Retina (tissue), 1 donor: Measurements from ENCODE around the gene NT5E.

Experiments
- DNase-seq: peaks from one replicate; pipeline ENCODE4 v3.0.0-alpha.2; 2016

NT5E gene

DNA sequence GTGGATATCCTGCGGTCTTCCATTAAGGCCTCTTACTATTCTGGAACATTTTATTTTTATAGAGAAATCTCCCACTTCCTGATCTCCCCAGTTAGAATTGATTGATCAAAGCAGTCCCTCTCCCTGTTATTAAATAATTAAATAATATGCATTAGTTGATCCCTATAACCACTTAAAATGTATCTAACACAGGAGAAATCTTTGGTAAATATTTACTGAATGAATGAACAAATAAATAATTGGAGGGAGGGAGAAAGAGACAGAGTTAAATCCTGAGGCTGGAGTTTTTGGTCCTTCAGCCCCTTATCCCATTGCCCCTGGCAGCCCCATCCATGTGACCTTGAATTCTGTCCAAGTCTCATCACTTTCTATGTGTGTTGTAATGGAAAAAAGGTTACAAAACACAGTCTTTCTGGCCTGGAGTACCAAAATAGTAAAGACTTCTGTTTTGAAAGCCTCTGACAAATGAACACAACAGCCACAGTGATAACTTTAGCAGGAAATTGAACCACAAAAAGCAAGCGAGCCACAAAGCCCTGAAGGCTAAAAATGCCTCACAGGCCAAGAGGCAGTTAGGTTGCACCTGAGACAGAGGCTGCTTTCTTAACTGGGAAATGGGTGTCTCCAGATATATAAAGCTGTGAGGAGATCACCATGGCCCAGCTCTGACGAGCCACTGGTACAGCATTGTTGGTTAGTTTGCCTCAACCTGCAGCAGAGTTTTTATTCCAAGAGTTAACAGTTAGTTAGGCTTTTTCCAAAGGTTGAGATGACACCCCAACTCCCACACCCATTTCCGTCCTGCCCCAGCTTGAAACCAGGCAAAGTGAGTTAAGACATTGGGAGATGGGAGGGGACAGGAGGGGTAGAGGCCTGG lies 11.3 kb downstream of the NT5E start:
- DNase-seq, result no peak

DNA sequence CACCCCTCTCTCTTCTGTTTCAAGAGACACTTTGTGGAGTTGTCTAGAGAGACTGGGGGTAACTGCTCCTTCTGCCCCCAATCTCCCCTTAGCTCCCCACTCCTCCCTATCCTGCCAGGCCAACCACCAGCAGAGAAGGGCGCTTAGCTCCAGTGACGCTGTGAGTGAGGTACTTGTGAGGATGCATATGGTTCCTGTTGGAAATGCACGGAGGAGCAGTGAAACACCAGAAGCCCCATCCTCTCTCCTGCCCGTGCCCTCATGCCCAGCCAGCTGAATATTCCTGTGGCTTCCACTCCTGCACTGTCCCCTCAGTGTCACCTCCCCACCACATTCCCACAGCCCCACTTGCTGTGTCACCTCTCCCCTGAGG lies 11.9 kb downstream of the NT5E start:
- DNase-seq, result no peak

DNA sequence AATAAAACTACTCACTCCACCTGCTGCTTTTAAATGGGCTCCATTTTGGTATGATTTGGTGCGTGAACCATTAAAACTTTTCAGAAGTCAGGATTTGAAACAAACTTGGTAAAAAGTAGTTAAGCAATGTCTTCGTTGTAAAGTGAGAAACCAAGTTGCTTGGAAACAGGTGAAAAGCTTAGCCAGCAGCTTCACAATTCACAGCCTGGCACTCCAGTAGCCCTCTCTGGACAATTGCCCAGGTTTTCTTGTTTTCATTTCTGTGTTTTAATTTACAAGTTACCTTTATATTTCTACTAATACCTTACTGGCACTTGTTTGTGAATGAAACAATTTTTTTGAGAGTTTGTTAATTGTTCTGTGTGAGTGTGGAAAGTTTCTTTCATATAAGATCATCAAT lies 12.8 kb downstream of the NT5E start:
- no peak for DNase-seq

DNA sequence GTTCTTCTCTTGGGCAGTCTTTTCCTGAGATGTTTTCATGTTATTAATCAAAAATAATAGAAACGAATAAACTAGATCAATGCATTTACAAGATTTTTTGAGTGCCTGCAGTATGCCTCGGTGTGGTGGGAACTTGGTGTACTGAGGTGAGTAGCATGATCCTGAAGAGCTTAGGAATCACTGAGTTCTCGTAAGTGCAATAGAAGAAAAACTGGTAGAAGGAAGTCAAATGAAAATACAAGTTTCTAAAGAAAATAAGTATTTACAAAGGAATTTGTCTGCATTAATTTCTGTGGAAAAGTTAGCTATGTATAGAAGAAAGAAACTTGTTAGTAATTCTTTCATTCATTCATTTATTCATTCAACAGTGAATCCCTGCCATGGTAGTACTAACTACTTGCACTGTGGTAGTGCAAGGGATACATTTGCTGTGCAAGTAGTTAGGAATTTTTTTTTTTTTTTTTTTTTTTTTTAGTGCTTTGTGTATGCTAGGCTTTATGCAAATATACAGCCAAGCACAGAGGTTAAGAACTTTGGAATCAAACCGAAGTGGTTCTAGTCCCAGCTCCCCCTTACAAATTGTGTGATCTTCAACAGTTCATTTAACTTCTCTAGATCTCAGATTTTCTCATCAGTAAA lies 13.9 kb downstream of the NT5E start:
- DNase-seq, result no peak

DNA sequence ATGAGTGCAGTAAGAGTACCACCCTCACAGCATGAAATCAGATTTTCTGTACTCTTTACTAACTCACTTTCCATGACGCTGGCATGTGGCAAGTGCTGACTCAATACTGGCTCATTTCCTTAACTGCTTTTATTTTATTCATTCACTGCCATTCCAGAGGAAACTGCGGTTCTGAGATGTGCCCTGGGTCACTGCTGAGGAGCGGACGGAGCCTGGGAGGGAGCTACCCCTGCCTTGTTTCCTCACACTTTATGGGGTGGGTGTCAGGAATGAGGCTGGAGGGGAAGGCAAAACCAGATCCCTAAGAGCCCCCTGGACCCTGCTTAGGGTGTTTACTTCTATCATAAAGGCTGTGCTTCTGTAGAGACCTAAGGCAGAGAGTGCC lies 14.4 kb downstream of the NT5E start:
- no peak for DNase-seq

DNA sequence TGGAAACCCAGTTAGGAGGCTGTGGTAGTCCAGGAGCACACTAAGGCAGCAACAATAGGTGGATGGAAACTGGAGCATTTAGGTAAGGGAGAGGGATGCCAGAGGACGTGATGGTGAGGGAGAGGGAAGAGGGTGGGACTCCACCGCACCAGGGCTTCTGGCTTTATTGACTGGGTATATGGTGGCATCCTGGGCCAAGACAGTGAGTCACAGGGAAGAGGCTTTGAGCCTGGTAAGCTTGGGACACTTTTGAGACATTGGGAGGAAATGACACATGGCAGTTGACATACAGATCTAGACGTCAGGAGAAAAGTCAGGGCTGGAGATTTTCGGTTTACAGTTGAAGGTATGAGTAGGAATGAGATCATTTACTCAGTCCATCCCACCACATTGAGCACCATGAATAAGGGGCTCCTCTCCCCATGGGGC lies 14.9 kb downstream of the NT5E start:
- no peak for DNase-seq

DNA sequence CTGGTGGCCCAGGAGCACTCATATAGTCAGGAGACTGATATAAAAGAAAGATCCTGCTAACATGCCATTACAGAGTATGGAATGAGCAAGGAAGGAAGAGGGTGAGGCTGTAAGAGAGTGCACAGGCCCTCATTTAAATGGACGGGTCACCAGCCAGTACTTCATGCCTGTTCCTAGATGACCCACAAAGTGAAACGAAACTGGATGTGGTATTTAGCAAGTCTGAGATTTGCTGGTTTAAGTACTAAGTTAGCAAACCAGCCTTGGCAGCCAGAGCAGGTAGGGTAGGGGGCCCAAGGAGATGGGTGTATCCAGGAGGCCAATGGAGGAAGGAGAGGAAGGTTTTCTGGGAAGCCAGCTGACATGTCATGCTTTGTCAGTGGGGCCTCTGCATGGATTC lies 15.9 kb downstream of the NT5E start:
- DNase-seq, result no peak

DNA sequence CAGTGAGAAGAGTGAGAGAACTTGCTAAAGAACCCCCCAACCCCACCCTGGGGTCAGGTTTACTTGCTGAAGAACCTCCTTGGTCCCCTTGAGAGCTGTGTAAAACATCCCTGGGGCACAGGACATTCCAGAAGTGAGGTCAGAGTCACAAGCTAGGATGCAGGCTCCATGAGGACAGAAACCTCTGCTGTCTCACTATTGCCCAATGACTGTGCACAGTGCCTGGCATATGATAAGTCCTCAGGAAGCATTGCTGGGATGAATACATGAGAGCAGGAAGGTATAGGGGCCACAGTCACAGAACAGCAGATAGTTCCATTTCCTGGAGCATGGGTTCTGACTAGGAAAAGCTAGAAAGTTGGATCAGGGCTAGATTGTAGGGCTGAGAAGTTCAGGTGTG lies 18.4 kb downstream of the NT5E start:
- DNase-seq, result no peak

DNA sequence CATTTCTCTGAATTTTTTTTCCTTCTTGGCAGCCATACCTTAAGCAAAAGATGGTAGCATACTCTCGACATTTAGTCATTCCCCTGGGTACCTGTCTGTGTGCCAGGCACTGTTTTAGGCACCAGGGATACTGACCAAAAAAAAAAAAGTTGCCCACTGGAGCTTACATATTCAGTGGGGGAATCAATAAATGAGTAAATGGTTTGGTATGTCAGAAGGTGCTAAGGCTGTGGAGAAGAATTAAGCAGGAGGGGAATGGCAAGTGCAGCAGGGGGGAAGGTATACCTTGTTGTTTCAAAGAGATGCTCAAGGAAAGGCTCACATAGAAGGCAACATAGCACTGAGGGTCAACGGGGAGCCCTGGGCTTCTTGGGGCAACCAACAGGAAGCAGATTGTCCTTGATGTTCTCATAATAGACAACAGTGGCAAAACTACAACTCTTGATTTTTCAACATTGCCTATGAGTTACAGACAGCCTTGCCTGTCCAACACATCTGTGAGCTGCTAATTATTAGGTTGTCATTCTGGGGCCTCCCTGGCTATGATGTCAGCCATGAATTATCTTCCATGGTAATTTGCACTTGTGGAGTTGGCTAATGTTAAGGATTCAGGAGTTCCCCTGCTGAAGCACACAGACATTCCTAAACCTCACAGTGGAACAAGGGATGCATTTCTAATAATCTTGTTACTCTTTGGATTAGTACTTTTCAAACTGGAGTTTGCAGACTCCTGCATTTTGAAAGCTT lies 19.6 kb downstream of the NT5E start:
- DNase-seq, result no peak

DNA sequence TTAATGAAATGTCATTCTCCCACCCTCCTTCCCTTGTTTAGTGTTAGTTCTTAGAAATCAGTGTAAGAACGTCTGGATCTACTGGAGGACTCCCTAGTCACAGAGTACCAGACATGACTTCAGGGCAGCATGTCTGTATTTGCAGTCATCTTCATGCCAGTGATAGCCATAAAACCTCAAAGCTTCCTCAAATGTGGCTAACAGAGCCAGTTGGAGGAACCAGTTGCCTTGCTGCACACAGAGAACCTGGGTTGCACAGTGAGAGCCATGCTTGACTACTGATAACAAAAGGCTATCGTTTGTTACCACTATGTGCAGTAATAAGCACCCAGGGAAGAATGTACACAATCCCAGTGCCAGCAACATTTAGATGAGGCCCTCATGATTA lies 20.1 kb downstream of the NT5E start:
- no peak for DNase-seq

DNA sequence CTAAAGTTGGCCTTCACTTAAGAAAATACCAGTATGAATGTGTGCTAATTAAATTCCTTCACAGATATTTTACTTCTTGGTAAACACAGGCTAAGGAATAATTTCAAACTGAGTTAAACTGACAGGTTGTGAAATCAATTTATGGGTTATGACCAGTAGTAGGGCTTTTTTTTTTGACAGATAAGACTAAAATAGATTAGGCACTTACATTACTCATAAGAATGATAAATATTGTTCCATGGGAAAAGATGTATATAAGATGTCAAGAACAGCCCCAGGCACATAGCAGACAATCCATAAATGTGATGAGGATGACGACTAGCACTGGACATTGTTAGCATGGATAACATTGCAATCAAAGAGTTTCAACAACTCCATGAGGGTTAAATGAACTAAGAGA lies 22.9 kb downstream of the NT5E start:
- DNase-seq, result no peak

DNA sequence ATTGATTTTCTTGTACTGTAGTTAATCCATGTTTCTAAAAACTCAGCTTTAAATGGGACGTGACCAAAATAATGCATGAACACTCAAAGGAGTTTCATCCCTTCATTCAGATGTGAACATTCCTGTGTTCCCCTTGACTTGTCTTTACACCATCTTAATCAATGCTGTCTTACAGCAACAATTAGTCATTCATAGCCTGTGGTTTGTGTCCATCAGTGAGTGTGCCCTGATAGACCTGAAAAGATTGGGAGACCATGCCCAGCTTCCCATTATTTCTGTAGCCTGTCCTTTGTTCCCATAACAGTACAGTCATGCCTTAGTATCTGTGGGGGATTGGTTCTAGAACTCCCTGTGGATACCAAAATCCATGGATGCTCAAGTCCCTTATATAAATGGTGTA lies 23.9 kb downstream of the NT5E start:
- DNase-seq, result no peak

DNA sequence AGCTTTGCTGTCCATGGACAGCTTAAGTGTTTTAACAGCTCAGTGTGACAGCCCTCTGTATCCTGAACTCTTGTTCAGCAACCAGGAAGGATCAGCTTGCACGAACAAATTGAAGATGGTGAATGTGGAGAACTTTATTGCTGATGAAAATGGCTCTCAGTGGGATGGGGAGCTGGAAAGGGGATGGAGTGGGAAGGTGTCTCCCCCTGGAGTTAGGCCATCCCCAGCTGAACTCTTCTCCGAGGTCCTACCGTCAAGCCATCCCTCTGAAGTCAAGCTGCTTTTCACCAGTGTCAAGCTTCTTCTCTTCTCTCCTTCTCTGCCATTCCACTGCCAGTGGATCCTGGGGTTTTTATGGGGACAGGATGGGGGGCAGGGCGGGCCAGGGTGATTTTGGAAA lies 26.6 kb downstream of the NT5E start:
- no peak for DNase-seq

DNA sequence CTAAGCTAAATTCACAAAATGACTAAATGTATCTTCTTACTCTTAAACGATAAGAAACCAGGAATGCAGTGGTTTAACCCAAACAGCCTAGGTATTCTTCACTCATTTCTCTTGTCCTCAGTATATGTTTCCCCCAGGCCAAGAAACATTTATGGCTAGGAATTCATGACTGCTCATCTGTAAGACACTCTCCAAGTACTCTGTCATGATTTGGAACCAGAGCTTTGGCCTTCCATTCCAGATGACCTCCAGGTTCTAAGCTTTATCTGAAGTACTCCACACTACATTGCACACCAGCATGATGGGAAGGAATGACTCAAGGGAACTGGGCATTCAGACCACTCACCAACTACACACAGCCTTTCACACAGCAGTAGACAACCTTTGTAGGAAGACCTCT lies 29.3 kb downstream of the NT5E start:
- DNase-seq, result no peak

DNA sequence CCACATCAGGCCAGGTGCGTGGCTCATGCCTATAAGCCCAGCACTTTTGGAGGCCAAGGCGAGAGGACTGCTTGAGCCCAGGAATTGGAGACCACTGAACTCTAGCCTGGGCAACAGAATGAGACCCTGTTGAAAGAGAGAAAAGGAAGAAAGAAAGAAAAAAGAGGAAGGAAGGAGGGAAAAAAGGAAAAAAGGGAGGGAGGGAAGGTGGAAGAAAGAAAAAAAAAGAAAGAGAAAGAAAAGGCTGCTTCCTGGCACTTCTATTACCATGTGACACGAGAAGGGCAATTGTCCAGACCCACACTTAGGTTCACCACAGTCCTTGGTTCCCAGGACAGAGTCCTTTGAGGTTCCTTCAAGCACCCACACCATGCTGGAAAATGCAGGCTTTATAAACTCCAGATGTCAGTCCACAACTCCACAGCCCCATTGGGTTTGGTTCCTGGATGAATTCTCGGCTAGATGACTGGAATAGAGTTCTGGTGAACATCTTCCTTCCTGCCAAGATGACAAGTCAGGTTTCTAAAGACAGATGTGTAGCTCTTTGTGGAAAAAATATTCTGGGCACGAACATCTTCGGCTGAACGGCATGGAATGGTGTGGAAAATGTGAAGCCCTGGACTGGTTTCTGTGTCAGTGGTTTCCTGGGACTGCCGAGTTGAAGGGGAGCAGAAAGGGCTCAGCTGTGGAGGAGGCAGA lies 32.5 kb downstream of the NT5E start:
- DNase-seq, result no peak

DNA sequence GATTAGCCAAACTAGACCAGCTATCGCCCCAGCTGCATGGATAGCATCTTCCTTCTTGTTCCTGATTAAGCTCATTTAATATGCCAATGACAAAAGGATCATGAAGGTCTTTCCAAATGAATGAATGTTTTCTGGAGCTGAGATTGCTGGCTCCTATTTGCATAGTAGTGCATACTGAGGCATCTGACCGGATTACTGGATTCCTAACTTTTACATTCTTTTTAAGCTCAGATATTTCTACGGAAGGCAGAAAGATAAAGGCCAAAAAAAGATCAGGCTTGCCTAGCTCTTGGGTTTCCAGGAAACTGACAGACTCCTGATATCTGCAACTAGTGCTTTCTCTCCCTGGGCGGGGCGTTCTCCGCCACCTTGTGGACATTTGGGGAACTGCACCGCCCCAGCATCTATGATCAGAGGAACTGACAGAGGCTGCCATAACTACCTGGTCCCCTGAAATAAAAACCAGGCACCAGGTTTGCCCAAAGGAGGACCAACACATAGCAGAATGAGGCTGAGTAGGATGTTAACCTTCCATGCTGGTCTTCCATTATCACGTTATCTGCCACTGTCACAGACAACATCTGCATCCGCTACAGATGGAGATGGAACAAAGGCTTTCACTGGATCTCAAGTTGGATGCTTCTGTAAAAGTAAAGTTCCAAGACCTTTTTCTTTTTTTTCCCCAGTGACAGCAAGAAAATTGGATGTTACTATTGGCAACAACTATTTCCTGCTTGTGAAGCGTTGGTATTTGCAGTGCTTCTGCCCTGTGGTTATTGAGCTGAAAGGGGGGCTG lies 33.2 kb downstream of the NT5E start:
- peak; percentile 69 for DNase-seq

DNA sequence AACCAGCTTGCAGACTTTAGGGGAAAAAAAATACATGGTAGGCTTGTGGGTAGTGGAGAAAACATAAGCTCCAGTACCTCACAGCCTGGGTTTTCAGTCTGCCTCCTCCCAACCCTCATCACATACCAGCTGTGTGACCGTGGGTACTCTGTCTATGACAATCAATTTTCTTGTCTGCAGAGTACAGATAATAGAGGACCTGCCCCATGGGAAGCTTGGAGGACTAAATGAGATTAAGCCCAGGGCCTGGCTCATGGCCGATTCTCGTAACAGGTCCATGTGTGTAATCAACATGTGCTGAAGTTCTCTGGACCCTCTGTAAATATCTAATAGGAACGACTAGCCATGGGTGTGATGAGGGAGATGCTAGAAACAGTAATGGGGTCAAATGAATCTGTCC lies 34.0 kb downstream of the NT5E start:
- DNase-seq, result no peak

DNA sequence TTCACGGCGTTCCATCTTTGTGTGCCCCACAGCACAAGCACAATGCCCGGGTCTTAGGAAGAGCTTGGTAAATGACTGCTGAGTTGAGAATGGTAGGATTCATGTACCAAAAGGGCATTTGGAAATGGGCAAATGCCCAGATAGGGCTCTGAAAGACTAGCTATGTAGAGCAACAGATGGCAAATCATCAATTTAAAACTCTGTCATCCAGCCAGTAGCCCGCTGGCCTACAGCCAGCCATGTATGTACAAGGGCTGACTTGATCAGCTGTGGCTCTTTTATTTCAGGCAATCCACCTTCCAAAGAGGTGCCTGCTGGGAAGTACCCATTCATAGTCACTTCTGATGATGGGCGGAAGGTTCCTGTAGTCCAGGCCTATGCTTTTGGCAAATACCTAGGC lies 35.1 kb downstream of the NT5E start:
- no peak for DNase-seq

DNA sequence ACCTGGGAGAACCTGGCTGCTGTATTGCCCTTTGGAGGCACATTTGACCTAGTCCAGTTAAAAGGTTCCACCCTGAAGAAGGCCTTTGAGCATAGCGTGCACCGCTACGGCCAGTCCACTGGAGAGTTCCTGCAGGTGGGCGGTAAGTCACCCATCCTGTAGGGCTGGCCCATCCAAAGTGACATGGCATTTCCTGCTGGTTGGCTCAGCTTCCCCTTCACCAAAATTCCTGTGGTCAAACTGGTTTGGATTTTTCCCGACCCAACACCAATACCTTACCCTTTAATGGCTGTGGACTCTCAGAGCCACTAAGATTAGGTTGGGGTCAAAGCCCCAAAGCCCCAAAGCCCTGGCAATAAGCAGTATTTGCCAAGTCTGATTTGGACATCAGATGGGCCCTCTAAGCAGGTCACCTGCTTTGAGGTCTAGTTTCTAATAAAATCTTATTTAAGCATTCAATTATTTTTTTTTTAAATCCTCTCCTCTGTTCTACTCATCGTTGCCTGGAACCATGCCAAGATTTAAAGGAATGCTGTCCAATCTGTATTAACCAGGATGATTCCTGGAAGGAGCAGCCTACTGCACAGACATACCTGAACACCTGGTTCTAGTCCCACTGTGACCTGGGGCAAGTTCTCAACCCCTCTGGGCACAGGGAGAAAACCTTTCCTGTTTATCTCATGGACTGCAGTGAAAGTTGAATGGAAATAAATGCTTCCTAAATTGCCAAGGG lies 40.8 kb downstream of the NT5E start:
- no peak for DNase-seq

DNA sequence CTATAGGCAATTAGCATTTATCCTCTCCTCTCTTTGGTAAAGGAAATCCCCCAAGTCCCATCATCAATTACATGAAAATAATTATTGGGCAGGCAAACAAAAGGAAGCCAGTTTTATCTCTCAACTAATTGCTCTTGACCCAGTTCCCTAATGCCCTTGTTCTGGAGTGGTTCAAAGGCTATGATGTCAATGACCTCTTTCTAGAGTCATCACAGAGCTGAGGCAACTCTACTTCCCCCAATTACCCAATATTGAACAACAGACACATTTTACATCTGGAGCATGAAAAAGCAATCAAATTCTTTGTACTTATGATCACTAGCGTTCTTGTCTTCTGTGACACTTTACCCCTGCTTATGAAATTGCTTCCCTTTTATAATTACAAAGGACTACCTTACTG lies 43.5 kb downstream of the NT5E start:
- DNase-seq, result no peak
